Measurements from ENCODE around the gene EBNA1BP2.

DNA sequence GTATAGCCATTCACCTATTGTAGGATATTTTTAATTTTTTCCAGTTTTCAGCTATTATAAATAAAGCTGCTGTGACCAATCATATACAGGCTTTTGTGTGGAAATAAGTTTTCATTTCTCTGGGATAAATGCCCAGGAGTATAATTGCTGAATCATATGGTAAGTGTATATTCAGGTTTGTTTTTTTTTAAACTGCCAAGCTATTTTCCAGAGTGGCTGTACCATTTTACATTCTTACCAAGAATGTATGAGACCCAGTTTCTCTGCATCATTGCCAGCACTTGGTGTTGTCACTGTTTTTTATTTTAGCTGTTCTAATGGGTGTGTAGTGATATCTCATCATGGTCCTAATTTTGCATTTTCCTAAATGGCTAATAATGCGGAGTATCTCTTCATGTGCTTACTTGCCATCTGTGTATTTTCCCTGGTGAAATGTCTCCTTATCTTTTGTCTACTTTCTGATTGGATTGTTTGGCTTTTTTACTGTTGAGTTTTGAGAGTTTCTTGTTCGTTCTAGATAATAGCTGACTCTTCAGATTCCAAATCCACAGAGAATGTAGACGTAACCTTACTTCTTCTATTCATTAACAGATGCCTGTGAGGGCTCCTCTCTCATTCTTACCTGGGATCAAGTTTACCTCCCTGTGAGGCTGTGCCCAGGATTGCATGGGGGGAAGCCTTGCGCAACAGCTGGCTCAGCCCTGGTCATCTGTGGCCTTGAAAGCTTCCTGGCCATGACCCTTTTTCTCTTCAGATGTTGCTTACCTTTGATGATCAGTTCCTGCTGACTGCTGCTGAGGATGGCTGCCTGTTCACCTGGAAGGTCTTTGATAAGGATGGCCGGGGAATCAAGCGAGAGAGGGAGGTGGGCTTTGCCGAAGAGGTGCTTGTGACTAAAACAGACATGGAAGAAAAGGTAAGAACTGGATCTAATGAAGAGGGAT, 42.7 kb upstream of the EBNA1BP2 start:
- TF ChIP-seq CTCF (IDR thresholded peaks at IDR 0.05 in 2 of 3, conservative IDR thresholded peaks at IDR 0.05 in 1 of 3; ENCODE audit: borderline replicate concordance in 1 of 3, insufficient read depth in 1 of 3, low read depth in 2 of 3, low read length in 2 of 3) (no peak), ZNF274 (IDR thresholded peaks at IDR 0.05; ENCODE audit: low read depth, low read length) (no peak), POLR2A (IDR thresholded peaks at IDR 0.05; ENCODE audit: borderline replicate concordance, extremely low read depth, insufficient read depth, insufficient read length) (no peak), POLR2AphosphoS5 (IDR thresholded peaks at IDR 0.05; ENCODE audit: low read depth, low read length) (no peak), SIN3A (IDR thresholded peaks at IDR 0.05; ENCODE audit: low read depth) (no peak), YY1 (IDR thresholded peaks at IDR 0.05; ENCODE audit: extremely low read depth, insufficient replicate concordance, low read depth, low read length) (no peak), EGR1 (IDR thresholded peaks at IDR 0.05; ENCODE audit: low read depth) (no peak)
- TF ChIP-seq, protein P1, sequence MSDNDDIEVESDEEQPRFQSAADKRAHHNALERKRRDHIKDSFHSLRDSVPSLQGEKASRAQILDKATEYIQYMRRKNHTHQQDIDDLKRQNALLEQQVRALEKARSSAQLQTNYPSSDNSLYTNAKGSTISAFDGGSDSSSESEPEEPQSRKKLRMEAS (IDR thresholded peaks at IDR 0.05), result no peak
